ENCODE data around the gene CDK12. TPM values are rescaled to one million over a fixed set of nuclear protein-coding genes. Genes with fewer than 3 reads are reported as not detected.

CDK12 gene
- total RNA-seq, 2 donors from 2014 or later: 17.4 to 25.1 TPM

GRCh38 chr17:39581071-39581758 is 119.9 kb downstream of the CDK12 start:
- DNase-seq (no peak), ATAC-seq (no peak)
- Histone ChIP-seq H3K9me3 (no peaks in the 10 kb centered on the region), H3K27ac (no peak overlapping the region), H3K4me3 (no peak overlapping the region), H3K4me1 (peaks cover 15% of the 10 kb centered on the region), H3K36me3 (replicated peaks in 1 of 2; ENCODE audit: insufficient read depth in 1 of 2, low read depth in 2 of 2) (no peaks in the 10 kb centered on the region), H3K27me3 (no peaks in the 10 kb centered on the region)
- TF ChIP-seq CTCF (IDR thresholded peaks at IDR 0.05): no peak
- TF ChIP-seq POLR2A (IDR thresholded peaks at IDR 0.05): no peak
- WGBS, 2 donors: 83 to 86% methylated on average over 20 of the region's 20 CpGs
- intact Hi-C loops (cut with DNase I): no loop called here

- peaks cover 15% of the 10 kb centered on the region for H3K4me1 ChIP-seq
- no peaks in the 10 kb centered on the region for H3K27me3 ChIP-seq
- TF ChIP-seq POLR2A (IDR thresholded peaks at IDR 0.05): no peak
- no peak for TF ChIP-seq CTCF (IDR thresholded peaks at IDR 0.05)
- H3K9me3 ChIP-seq: no peaks in the 10 kb centered on the region
- no peaks in the 10 kb centered on the region for H3K36me3 ChIP-seq (replicated peaks in 1 of 2; ENCODE audit: insufficient read depth in 1 of 2, low read depth in 2 of 2)
- 86 to 88% methylated on average over 4 of the region's 4 CpGs for WGBS, 2 donors
- H3K4me3 ChIP-seq: no peak overlapping the region
- DNase-seq: no peak
- no peak for ATAC-seq
- no peak overlapping the region for H3K27ac ChIP-seq
- intact Hi-C loops (cut with DNase I): no loop called here
Observed at GRCh38 chr17:39581759-39582085, 120.4 kb downstream of the CDK12 start.

GRCh38 chr17:39582658-39583057 is 121.4 kb downstream of the CDK12 start:
- Histone ChIP-seq H3K36me3 (replicated peaks in 1 of 2; ENCODE audit: insufficient read depth in 1 of 2, low read depth in 2 of 2) (no peaks in the 10 kb centered on the region), H3K4me1 (peaks cover 15% of the 10 kb centered on the region), H3K27ac (no peak overlapping the region), H3K27me3 (no peaks in the 10 kb centered on the region), H3K9me3 (no peaks in the 10 kb centered on the region), H3K4me3 (no peak overlapping the region)
- DNase-seq: no peak
- ATAC-seq: no peak
- intact Hi-C loops (cut with DNase I): no loop called here
- 36 to 46% methylated on average over 2 of the region's 2 CpGs for WGBS, 2 donors
- no peak for TF ChIP-seq POLR2A (IDR thresholded peaks at IDR 0.05)
- no peak for TF ChIP-seq CTCF (IDR thresholded peaks at IDR 0.05)

Small RNA genes lying within 50 kb of the gene (small RNA-seq; reads per million reads assigned to genes)
- gene RNU6-233P: not detected

Other genes with a start within 250 kb of the CDK12 start
- not detected for gene STAC2, start 235.5 kb upstream of the CDK12 start, total RNA-seq
- gene FBXL20, start 59.9 kb upstream of the CDK12 start, total RNA-seq: 10 to 100 TPM in 1 of 2 donors, 1 to 10 TPM in 1; 6.7 to 11.9 TPM
- 1 to 10 TPM; 9.2 to 9.3 TPM for gene MED1, start 10.2 kb upstream of the CDK12 start, total RNA-seq
- gene NEUROD2, start 146.4 kb downstream of the CDK12 start, total RNA-seq: not detected
- gene PPP1R1B, start 165.5 kb downstream of the CDK12 start, total RNA-seq: 10 to 100 TPM; 38.4 to 75.8 TPM
- 10 to 100 TPM; 30.1 to 63.9 TPM for gene STARD3, start 175.7 kb downstream of the CDK12 start, total RNA-seq
- gene TCAP, start 203.9 kb downstream of the CDK12 start, total RNA-seq: under 1 TPM in 1 of 2 donors, not detected in 1; 0.26 TPM
- gene PNMT, start 207.0 kb downstream of the CDK12 start, total RNA-seq: 1 to 10 TPM; 1.3 to 2.6 TPM
- 10 to 100 TPM; 13.8 to 33.2 TPM for gene PGAP3, start 226.6 kb downstream of the CDK12 start, total RNA-seq
- 10 to 100 TPM; 52.4 to 65.3 TPM for gene ERBB2, start 238.6 kb downstream of the CDK12 start, total RNA-seq

Measured in body of pancreas (tissue), 4 donors.